GM21390 (cell line): ENCODE measurements around the gene PGAP2.
"Not testable (repeated sequence)": the region's sequence is repeated elsewhere in the genome, so short reads cannot be mapped to it uniquely, and the experiment has no call there.

Experiments
- ATAC-seq: cut with Tn5 transposase; IDR thresholded peaks from one replicate; pipeline ENCODE4 v1.9.1; 2021; ENCODE audit not compliant: unreplicated experiment

The PGAP2 gene

DNA sequence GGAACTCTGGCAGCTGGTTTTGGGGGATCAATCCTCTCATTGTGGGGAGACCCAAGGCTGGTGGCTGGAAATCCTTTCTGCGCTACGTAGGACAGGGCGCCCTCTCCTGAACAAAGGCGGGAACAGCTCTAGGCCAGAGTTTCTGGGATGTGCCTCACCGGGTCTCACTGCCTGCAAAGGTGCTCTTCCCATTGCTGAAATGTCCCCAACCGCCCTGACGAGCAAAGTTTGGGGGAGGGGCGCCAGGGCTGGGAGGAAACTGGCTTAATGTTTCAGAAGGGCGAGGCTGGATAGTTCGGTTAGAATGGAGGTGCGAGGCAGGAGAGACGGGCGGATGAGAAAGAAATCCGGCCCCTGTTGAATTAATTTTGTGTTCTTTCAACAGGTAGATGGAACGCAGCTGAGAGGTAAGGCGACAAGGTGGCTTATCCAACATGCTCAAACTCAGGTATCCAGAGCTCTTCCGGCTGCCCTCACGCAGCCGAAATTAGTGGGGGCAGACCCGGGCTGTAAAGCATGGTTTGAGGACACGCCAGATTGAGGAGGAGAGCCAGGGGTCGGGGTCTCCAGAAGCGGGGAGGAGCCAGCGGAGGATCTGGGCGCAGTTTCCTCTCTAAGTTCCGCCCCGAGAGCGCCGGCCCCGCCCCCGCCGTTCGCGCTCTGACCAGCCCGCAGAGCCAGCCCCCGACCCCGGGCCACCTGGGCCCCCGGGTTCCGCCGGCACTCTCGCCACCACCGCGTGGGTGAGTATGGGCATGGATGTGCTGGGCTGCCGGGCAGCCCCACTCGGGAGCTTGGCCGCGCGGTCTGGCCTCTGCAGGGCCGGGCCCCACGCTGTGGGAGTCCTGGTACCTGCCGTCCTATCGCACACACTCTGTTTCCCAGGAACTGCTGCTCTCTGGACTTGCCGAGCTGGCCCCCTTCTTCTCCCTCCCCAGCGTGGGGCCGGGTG is at the start of gene PGAP2:
TSS of gene PGAP2 (plus strand) at position 652 of the 952 bp plus-strand sequence. CDS start 2,700 bp downstream, outside the sequence.
- ATAC-seq, result peak; percentile 61

DNA sequence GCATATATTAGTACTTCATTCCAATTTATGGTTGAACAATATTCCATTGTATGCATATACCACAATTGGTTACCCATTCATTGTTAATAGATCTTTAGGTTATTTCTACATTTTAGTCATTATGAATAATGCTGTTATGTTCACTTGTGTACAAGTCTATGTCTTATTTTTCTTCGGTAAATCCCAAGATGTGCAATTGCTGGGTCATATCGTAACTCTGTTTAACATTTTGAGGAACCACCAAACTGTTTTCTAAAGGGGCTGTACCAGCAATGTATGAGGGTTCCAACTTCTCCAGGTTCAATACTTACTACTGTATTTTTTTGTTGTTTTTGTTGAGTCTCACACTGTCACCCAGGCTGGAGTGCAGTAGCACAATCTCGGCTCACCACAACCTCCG is 44.1 kb upstream of the PGAP2 start:
- ATAC-seq, result no peak

DNA sequence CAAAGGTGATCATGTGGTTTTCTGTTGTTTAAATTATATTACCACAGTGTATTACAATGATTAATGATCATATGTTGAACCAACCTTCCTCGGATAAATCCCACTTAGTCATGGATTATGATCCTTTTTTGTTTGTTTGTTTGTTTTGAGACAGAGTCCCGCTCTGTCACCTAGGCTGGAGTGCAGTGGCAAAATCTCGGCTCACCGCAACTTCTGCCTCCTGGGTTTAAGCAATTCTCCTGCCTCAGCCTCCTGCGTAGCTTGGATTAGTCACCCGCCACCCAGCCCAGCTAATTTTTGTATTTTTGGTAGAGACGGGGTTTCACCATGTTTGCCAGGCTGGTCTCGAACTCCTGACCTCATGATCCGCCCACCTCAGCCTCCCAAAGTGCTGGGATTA is 41.5 kb upstream of the PGAP2 start:
- ATAC-seq, result not testable (repeated sequence)

DNA sequence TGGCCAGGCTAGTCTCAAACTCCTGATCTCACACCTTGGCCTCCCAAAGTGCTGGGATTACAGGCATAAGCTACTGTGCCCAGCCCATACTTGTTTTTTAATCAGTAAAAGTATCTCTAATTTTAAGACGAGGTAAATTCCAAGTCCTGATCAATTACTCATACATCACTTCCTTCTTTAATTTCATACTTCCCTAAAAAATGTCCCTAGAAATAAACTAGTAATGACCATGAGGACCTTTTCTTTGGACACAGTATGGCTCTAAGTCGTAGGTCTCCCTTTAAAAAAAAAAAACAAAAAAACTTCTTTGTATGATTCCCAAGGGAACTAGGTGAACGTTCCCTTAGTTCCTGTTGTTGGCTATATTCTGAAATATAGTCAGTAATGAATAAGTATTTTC is 40.8 kb upstream of the PGAP2 start:
- ATAC-seq, result no peak

DNA sequence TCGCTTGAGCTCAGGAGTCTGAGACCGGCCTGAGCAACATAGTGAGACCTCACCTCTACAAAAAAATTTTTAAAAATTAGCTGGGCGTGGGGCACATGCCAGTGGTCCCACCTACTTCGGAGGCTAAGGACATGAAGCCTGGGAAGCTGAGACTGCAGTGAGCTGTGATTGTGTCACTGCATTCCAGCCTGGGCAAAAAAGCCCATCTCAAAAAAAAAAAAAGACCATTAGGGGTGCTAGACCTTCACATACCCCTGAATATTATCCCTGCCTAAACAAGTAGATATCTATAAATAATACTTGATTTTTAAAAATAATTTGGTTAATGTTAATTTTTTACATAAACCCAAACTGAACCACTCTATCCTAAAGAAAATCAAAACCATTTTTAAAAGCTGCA is 35.2 kb upstream of the PGAP2 start:
- ATAC-seq, result no peak

DNA sequence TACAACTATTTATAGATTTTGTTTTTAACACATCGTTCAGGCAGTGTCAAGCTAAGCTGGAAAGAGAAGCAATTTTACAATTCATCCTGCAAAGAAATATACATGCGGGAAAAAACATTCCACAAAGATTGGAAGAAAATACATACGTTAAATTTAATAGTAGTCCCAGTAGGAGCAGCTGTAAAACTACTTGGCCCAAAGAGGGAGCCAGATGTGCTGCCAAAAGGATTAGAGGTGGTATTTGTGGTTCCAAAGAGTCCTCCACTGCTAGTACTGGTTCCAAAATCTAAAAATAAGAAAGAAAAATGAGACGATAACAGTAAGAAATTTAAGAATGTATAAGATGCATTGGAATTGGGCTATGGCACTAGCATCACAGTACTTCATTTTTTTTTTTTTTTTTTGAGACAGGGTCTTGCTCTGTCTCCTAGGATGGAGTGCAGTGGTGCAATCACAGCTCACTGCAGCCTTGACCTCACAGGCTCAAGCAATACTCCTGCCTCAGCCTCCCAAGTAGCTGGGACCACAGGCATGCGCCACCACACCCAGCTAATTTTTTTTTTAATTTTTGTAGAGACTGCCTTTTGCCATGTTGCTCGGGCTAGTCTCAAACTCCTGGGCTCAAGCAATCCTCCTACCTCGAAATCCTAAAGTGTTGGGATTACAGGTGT is 32.5 kb upstream of the PGAP2 start:
- no peak for ATAC-seq

DNA sequence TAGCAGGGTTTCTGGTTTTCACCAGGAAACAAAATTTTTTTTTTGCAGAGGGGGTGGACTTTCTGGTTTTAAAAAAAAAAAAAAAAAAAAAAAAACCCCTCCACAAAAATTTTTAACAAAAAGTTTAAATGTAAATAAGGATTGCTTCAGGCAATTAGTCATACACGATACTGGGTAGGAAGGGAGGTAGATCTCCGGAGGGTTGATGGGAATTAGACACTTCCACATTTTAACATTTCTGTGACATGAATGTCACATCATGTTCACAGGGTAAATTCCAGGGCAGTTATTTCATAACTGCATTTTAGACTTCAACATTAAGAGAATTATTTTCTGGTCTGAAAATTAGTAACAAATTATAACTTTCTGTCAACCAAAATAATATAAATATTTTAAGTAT is 26.9 kb upstream of the PGAP2 start:
- ATAC-seq, result no peak

DNA sequence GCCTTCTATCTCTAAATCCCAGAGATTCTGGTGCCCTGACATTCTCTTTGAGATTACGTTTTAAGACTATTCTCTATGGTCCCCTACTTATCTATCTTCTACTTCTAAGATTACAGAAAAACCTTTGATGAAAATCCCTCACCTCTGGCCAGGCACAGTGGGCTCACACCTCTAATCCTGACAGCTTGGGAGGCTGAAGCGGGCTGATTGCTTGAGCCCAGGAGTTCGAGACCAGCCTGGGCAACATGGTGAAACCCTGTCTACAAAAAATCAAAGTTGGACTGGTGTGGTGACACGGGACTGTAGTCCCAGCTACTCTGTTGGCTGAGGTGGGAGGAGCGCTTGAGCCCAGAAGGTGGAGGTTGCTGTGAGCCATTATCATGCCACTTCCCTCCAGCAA is 25.4 kb upstream of the PGAP2 start:
- ATAC-seq, result no peak

DNA sequence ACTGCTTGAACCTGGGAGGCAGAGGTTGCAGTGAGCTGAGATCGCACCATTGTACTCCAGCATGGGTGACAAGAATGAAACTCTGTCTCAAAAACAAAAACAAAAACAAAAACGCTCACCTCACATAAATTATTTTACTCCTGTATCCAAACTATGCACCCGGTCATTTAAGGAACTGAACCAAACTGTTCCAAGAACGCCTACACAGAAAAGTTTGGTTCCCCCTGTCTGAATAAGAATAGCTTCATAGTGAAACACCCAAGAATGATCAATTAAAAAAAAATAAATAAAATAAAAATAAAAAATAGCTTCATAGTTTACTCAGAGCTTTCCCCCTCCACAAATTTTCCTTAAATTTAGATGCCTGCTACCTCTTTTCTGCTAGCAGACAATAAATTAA is 24.7 kb upstream of the PGAP2 start:
- ATAC-seq, result no peak

DNA sequence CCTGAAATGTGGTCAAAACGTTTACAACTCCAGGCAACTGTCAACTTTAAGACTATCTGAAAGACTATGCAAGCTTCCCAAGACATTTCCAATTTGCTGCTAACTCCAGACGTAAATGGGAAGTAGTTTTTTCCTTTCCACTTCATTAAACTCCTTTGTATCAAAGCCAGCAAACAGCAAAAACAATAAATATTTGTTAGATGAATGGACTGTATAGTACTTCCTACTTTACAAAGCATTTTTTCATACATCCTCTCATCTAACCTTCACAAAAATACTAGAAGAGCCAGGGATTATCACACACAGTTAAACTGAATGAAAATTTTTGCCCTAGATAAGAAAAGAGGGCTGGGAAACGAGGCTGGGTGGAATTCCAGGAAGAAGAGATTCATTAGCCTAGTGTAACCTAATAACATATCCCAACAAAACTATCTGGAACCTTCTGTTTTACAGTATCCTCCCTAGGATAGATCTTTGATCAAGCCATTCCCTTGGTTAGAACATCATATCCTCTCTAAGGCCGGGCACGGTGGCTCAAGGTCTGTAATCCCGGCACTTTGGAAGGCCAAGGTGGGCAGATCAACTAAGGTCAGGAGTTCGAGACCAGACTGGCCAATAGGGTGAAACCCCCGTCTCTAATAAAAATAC is 21.5 kb upstream of the PGAP2 start:
- no peak for ATAC-seq

DNA sequence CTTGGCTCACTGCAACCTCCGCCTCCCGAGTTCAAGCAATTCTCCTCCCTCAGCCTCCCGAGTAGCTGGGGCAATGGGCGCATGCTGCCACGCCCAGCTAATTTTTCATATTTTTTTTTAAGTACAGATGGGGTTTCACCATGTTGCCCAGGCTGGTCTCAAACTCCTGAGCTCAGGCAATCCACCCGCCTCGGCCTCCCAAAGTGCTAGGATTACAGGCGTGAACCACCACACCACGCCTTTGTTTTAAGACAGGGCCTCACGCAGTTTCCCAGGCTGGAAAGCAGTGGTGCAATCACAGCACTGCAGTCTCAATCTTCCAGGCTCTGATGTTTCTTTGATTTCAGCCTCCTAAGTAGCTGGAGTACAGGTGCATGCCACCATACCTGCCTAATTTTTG is 14.0 kb upstream of the PGAP2 start:
- not testable (repeated sequence) for ATAC-seq

DNA sequence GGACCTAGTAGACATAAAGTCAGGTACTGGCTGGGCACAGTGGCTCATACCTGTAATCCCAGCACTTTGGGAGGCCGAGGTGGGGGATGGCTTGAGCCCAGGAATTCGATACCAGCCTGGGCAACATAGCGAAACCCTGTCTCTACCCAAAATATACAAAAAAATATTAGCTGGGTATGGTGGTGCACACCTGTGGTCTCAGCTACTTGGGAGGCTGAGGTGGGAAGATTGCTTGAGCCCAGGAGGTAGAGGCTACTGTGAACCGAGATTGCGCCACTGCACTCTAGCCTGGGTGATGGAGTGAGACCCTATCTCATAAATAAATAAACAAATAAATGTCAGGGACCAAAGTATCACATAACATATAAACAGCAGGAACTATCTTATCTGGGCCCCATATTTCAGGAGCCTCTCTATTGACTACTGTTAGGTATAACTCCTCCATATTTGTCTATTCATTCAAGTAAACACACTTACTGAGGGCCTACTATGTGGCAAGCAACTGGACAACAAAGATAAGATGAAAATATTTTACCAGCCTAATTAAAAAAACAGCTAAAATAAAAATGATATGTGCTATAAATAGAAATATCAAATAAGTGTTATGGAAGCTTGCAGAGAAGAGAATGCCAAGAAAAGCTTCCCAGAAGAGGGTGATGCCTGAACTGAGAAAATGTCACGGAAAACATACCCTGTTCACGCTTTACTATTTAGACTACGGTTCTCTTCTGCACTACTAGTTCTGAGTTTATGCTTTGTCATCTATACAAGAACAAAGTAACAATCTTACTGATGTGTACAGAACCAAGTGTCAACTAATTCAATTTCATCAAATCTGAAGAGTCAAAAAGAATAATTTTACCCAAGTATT is 13.0 kb upstream of the PGAP2 start:
- no peak for ATAC-seq

DNA sequence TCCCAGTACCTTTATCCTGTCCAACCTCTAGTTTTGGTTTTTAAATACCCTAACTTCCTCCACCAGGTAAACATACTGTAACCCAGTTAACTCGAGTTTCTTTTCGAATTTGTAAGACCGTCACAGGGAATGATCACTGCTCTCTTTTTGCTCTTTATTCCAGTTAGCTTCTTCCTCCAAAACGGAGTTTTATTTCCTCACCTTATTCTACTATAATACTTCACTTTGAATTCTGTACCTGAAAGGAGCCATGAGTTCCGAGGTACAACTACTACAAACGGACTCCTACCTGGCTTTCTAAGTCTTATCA is 12.4 kb upstream of the PGAP2 start:
- ATAC-seq, result no peak

DNA sequence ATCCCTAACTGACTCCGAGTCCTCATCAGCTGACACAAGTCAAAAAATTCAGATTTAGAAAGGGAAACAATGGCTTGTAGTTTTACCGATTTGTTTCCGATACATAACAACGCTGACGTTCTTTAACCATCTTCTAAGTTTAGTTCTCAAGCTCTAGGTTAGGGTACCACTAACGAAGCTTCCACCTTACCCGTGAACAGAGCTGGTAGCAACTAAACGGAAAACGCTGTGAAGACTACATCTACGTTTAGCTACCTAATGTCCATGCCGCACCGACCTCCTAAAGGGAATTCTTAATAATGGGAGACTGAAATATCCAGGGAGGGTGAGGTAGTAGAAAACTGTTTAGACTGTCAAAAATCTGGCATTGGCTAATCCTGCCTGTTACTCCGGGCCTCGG is 12.0 kb upstream of the PGAP2 start:
- ATAC-seq, result no peak

DNA sequence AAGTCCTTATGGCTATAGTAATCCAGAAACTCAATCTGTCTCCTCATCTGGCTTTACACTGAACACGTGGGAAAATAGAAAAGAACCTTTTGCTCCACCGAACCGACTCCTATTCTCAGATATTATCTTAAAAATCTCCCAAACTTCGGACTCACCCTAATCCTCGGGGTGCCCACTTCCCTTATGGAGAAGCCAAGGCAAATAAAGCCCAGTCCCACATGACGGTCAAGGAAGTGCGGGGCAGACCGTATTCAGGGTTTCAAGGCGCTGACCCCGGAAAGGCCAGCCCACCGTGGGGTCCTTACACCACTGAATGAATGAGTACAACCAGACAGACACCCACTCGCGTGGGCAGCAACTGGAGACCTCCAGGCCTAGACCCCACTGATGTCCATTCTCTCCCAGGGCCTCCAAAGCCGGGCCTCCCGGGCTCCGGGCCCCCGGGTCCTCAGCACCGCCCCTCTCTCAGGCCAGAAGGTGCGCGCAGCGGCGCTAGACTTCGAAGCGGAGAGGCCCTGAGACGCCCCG is 11.5 kb upstream of the PGAP2 start:
- ATAC-seq, result peak; percentile 36

DNA sequence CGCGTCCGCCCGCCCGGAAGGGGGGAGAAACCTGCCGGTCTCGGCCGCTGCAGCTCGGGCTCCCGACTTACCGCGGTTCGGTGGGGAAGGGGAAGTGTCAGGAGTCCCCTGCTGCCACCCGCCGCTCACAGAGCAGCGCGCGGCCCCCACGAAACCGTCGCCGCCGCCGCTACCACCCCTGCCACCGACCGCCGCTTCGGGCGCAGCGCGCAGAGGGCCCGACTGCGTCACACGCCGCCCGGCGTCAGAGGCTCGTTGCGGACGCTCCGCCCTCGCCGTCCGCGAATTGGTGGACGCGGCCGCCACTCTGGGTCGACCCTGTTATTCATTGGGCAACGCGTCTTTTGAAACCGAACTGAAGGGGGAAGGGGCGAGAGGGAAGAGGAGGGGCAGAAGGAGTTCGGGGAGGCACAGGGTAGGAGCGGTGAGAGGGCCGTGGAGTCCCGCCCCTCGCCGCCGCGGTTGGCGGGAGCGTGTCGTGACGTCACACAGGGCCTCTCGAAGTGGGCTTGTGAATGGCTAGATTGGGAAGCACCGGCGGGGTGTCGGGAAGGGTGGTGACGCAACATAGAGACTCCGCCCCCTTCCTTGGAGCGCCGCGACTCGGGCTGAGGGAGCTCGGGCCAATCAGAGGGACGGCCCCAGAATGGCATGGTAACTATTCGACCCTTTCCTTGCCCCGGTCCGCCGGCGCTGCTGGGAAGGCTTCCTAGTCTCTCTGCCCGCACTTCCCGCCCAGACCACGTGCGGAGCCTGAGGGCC is 10.8 kb upstream of the PGAP2 start, which contains the start of gene NUP98:
TSS of gene NUP98 (minus strand) at position 226 of the 762 bp plus-strand sequence. CDS start 15,437 bp downstream, outside the sequence.
- ATAC-seq, result peak; percentile 89

DNA sequence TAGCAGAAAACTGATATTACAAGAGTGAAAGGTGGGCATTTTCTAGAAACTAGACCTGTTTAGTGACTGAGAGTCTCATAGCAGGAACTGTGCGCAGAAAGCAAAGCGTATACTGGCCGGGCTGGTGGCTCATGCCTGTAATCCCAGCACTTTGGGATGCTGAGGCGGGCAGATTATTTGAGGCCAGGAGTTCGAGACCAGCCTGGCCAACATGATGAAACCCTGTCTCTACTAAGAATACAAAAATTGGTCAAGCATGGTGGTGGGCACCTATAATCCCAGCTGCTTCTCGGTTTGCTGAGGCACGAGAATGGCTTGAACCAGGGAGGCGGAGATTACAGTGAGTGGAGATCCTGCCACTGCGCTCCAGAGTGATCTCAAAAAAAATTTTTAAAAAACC is 9.2 kb upstream of the PGAP2 start:
- no peak for ATAC-seq

DNA sequence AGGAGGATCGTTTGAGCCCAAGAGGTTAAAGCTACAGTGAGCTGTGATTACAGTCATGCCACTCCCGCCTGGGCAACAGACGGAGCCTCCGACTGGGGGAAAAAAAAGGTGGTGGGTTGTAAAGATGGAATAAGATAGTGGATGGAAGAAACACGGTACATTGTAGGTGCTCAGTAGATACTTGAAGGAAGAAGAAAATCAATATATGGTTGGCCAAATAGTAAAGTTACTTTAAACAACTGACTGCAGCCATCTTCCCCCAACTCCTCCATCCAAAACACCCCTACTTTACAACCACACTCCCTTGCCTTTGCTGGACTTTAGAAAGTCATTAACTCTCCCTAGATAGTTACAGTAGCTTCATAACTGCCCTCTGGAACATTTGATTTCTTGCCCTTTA is 8.5 kb upstream of the PGAP2 start:
- ATAC-seq, result no peak

DNA sequence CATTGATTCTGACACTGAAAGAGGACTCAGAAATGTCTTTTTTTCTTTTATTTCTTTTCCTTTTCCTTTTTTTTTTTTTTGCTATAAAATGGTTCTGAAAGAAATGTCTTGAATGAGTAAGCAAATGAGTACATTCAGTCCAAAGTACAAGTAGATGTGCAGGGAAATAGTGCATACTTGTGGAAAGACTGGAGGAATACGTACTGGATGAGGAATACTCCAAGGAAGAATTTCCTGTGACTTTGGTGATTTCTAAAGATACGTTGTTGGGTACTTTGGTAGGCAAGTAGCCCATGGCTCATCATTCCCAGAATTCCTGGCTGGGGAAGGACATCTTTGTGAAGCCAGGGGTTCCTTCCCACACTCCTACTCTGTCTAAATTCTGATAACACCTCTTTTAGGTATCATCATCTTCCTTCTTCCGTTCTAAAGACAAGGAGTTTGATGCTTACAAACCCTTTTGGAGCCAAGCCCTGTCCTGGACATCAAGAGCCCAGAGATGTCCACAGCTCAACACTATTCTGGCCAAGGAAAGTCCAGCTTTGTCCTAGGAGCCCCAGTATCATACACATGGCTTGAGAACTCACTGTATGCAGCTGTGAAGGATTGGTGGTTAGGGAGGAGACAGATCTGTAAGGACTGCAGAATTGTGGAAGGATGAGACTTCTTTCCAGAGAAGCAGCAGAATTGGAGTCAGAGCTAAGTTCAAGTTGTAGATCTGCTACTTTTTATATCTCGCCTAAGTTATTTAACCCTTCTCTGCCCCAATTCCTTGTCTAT is 6.2 kb upstream of the PGAP2 start:
- no peak for ATAC-seq
